ENCODE measurements around the gene ANXA2R. TPM values are rescaled to one million over a fixed set of nuclear protein-coding genes. Genes with fewer than 3 reads are reported as not detected.

The ANXA2R gene
- total and polyA plus RNA-seq, 2 of the 13 experiments (the other 11 are each of a cell fraction or from before 2014, with no cell fraction given): 0.95 to 1.3 TPM

DNA sequence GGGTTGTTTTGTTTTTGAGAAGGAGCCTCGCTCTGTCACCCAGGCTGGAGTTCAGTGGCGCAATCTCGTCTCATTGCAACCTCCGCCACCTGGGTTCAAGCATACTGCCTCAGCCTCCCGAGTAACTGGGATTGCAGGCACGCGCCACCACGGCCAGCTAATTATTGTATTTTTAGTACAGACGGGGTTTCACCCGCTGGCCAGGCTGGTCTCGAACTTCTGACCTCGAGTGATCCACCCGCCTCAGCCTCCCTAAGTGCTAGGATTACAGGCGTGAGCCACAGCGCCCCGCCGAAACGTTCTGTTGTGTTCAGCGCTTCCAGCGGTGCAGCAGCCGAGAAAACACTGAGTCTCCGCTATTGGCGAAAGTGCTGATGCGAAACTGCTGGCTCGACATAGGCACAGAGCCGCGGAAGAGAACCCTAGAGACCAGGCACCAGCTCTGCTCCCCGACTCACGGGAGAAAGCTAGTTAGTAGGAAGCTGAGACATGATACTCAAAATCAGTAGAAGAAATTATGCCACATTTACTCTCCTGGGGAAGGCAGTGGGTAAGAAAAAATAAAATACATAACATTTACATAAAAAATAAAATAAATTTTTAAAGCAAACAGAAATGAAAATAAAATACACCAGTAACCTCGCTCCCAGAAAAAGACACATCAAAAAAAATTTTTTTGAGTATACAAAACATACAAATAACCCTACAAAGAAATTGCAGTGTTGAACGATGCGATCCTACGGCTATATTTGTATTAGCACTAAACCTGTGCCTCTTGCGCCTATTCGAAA lies 31.6 kb downstream of the ANXA2R start (continued):
- TF ChIP-seq, protein P1, sequence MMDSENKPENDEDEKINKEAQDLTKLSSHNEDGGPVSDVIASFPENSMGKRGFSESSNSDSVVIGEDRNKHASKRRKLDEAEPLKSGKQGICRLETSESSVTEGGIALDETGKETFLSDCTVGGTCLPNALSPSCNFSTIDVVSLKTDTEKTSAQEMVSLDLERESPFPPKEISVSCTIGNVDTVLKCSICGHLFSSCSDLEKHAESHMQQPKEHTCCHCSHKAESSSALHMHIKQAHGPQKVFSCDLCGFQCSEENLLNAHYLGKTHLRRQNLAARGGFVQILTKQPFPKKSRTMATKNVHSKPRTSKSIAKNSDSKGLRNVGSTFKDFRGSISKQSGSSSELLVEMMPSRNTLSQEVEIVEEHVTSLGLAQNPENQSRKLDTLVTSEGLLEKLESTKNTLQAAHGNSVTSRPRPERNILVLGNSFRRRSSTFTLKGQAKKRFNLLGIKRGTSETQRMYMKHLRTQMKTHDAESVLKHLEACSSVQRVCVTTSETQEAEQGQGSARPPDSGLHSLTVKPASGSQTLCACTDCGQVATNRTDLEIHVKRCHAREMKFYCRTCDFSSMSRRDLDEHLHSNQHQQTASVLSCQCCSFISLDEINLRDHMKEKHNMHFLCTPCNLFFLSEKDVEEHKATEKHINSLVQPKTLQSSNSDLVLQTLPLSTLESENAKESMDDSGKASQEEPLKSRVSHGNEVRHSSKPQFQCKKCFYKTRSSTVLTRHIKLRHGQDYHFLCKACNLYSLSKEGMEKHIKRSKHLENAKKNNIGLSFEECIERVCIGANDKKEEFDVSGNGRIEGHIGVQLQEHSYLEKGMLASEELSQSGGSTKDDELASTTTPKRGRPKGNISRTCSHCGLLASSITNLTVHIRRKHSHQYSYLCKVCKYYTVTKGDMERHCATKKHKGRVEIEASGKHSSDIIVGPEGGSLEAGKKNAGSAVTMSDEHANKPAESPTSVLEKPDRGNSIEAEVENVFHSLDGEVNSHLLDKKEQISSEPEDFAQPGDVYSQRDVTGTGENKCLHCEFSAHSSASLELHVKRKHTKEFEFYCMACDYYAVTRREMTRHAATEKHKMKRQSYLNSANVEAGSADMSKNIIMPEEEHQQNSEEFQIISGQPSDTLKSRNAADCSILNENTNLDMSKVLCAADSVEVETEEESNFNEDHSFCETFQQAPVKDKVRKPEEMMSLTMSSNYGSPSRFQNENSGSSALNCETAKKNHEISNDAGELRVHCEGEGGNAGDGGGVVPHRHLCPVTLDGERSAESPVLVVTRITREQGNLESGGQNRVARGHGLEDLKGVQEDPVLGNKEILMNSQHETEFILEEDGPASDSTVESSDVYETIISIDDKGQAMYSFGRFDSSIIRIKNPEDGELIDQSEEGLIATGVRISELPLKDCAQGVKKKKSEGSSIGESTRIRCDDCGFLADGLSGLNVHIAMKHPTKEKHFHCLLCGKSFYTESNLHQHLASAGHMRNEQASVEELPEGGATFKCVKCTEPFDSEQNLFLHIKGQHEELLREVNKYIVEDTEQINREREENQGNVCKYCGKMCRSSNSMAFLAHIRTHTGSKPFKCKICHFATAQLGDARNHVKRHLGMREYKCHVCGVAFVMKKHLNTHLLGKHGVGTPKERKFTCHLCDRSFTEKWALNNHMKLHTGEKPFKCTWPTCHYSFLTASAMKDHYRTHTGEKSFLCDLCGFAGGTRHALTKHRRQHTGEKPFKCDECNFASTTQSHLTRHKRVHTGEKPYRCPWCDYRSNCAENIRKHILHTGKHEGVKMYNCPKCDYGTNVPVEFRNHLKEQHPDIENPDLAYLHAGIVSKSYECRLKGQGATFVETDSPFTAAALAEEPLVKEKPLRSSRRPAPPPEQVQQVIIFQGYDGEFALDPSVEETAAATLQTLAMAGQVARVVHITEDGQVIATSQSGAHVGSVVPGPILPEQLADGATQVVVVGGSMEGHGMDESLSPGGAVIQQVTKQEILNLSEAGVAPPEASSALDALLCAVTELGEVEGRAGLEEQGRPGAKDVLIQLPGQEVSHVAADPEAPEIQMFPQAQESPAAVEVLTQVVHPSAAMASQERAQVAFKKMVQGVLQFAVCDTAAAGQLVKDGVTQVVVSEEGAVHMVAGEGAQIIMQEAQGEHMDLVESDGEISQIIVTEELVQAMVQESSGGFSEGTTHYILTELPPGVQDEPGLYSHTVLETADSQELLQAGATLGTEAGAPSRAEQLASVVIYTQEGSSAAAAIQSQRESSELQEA (CRISPR knock-in tag; IDR thresholded peaks at IDR 0.05; ENCODE audit: not compliant biosample characterization): peak; percentile 25
- TF ChIP-seq REL (CRISPR knock-in tag; conservative IDR thresholded peaks at IDR 0.05) (no peak), NFE2L2 (IDR thresholded peaks at IDR 0.05; ENCODE audit: low read length) (no peak), MXD4 (CRISPR knock-in tag; IDR thresholded peaks at IDR 0.05) (no peak), HNF4G (IDR thresholded peaks at IDR 0.05; ENCODE audit: borderline replicate concordance, low read depth, low read length) (no peak), HNF4G (CRISPR knock-in tag; IDR thresholded peaks at IDR 0.05; ENCODE audit: borderline replicate concordance, low read depth) (no peak), ZNF253 (CRISPR knock-in tag; IDR thresholded peaks at IDR 0.05; ENCODE audit: borderline replicate concordance) (no peak), ZNF816 (CRISPR knock-in tag; IDR thresholded peaks at IDR 0.05; ENCODE audit: borderline replicate concordance) (no peak), KLF15 (CRISPR knock-in tag; IDR thresholded peaks at IDR 0.05; ENCODE audit: borderline replicate concordance) (no peak), ZNF878 (CRISPR knock-in tag; IDR thresholded peaks at IDR 0.05) (no peak)
- TF ChIP-seq, protein P2, sequence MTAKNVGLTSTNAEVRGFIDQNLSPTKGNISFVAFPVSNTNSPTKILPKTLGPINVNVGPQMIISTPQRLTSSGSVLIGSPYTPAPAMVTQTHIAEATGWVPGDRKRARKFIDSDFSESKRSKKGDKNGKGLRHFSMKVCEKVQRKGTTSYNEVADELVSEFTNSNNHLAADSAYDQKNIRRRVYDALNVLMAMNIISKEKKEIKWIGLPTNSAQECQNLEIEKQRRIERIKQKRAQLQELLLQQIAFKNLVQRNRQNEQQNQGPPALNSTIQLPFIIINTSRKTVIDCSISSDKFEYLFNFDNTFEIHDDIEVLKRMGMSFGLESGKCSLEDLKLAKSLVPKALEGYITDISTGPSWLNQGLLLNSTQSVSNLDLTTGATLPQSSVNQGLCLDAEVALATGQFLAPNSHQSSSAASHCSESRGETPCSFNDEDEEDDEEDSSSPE (CRISPR knock-in tag; IDR thresholded peaks at IDR 0.05): peak; percentile 63; the same call in 1 of the 2 replicates
